ENCODE data around the gene D2HGDH.

- TF ChIP-seq CTCF (IDR thresholded peaks at IDR 0.05; ENCODE audit: borderline replicate concordance, extremely low read depth, low read length, poor library complexity, severe bottlenecking), result no peak
- TF ChIP-seq EZH2 (IDR thresholded peaks at IDR 0.05; ENCODE audit: borderline replicate concordance, low read depth, low read length, severe bottlenecking), result no peak
These were observed 20.7 kb downstream of the D2HGDH start for GRCh38 chr2:241755166-241755565.
